ENCODE data around the gene MYO9A.

Gene MYO9A

GRCh38 chr15:71807691-71808091 lies 310.3 kb downstream of the MYO9A start:
- Histone ChIP-seq H3K36me3 (ENCODE audit: insufficient read depth, insufficient read length, low read length) (no peaks in the 10 kb centered on the region), H3K9me3 (ENCODE audit: insufficient read depth, low read length) (no peaks in the 10 kb centered on the region), H3K27me3 (ENCODE audit: insufficient read depth, insufficient read length) (no peaks in the 10 kb centered on the region), H3K4me3 (ENCODE audit: insufficient read length, low read depth) (no peak overlapping the region), H3K4me1 (ENCODE audit: insufficient read depth, insufficient read length) (peaks cover 18% of the 10 kb centered on the region), H3K9ac (ENCODE audit: insufficient read length, low read depth) (no peak overlapping the region)
- TF ChIP-seq ZNF274 (IDR thresholded peaks at IDR 0.05; ENCODE audit: low read depth, low read length) (no peak), SUZ12 (IDR thresholded peaks at IDR 0.05; ENCODE audit: extremely low read depth, insufficient read depth, insufficient read length) (no peak), YY1 (IDR thresholded peaks at IDR 0.05; ENCODE audit: insufficient read depth, insufficient read length) (no peak)
- no peak for DNase-seq (ENCODE audit: low read depth, low spot score)

GRCh38 chr15:71807125-71807629 lies 310.8 kb downstream of the MYO9A start:
- Histone ChIP-seq H3K4me1 (ENCODE audit: insufficient read depth, insufficient read length) (peaks cover 18% of the 10 kb centered on the region), H3K27me3 (ENCODE audit: insufficient read depth, insufficient read length) (no peaks in the 10 kb centered on the region), H3K4me3 (ENCODE audit: insufficient read length, low read depth) (peak overlapping the region; percentile 6), H3K9ac (ENCODE audit: insufficient read length, low read depth) (peak overlapping the region; percentile 23), H3K36me3 (ENCODE audit: insufficient read depth, insufficient read length, low read length) (no peaks in the 10 kb centered on the region), H3K9me3 (ENCODE audit: insufficient read depth, low read length) (0 out of 2 replicates have a peak, but pooled peaks cover under 1% of the 10 kb centered on the region)
- TF ChIP-seq YY1 (IDR thresholded peaks at IDR 0.05; ENCODE audit: insufficient read depth, insufficient read length) (no peak), ZNF274 (IDR thresholded peaks at IDR 0.05; ENCODE audit: low read depth, low read length) (no peak), SUZ12 (IDR thresholded peaks at IDR 0.05; ENCODE audit: extremely low read depth, insufficient read depth, insufficient read length) (no peak)
- DNase-seq (ENCODE audit: low read depth, low spot score): peak; percentile 71

- Histone ChIP-seq H3K36me3 (ENCODE audit: insufficient read depth, insufficient read length, low read length) (no peaks in the 10 kb centered on the region), H3K9me3 (ENCODE audit: insufficient read depth, low read length) (peaks cover 4% of the 10 kb centered on the region; the same call in 1 of the 2 replicates), H3K4me1 (ENCODE audit: insufficient read depth, insufficient read length) (peaks cover 18% of the 10 kb centered on the region), H3K9ac (ENCODE audit: insufficient read length, low read depth) (peak overlapping the region; percentile 29), H3K27me3 (ENCODE audit: insufficient read depth, insufficient read length) (no peaks in the 10 kb centered on the region), H3K4me3 (ENCODE audit: insufficient read length, low read depth) (peak overlapping the region; percentile 6)
- no peak for TF ChIP-seq ZNF274 (IDR thresholded peaks at IDR 0.05; ENCODE audit: low read depth, low read length)
- no peak for TF ChIP-seq YY1 (IDR thresholded peaks at IDR 0.05; ENCODE audit: insufficient read depth, insufficient read length)
- no peak for TF ChIP-seq SUZ12 (IDR thresholded peaks at IDR 0.05; ENCODE audit: extremely low read depth, insufficient read depth, insufficient read length)
- no peak for DNase-seq (ENCODE audit: low read depth, low spot score)
Measured at GRCh38 chr15:71806452-71806931, 311.5 kb downstream of the MYO9A start.

- TF ChIP-seq SUZ12 (IDR thresholded peaks at IDR 0.05; ENCODE audit: extremely low read depth, insufficient read depth, insufficient read length) (no peak), ZNF274 (IDR thresholded peaks at IDR 0.05; ENCODE audit: low read depth, low read length) (no peak), YY1 (IDR thresholded peaks at IDR 0.05; ENCODE audit: insufficient read depth, insufficient read length) (no peak)
Measured at GRCh38 chr15:71804695-71805470, 313.1 kb downstream of the MYO9A start.

GRCh38 chr15:71804226-71804625 lies 313.7 kb downstream of the MYO9A start:
- Histone ChIP-seq H3K9me3 (ENCODE audit: insufficient read depth, low read length) (peaks cover 4% of the 10 kb centered on the region; the same call in 1 of the 2 replicates), H3K9ac (ENCODE audit: insufficient read length, low read depth) (no peak overlapping the region), H3K4me3 (ENCODE audit: insufficient read length, low read depth) (no peak overlapping the region), H3K36me3 (ENCODE audit: insufficient read depth, insufficient read length, low read length) (no peaks in the 10 kb centered on the region), H3K27me3 (ENCODE audit: insufficient read depth, insufficient read length) (no peaks in the 10 kb centered on the region), H3K4me1 (ENCODE audit: insufficient read depth, insufficient read length) (peaks cover 13% of the 10 kb centered on the region)
- no peak for DNase-seq (ENCODE audit: low read depth, low spot score)
- TF ChIP-seq YY1 (IDR thresholded peaks at IDR 0.05; ENCODE audit: insufficient read depth, insufficient read length): no peak
- TF ChIP-seq ZNF274 (IDR thresholded peaks at IDR 0.05; ENCODE audit: low read depth, low read length): no peak
- no peak for TF ChIP-seq SUZ12 (IDR thresholded peaks at IDR 0.05; ENCODE audit: extremely low read depth, insufficient read depth, insufficient read length)

More at GRCh38 chr15:71804695-71805470, 313.1 kb downstream of the MYO9A start:
- Histone ChIP-seq H3K4me1 (ENCODE audit: insufficient read depth, insufficient read length) (peaks cover 14% of the 10 kb centered on the region), H3K9ac (ENCODE audit: insufficient read length, low read depth) (no peak overlapping the region), H3K4me3 (ENCODE audit: insufficient read length, low read depth) (no peak overlapping the region), H3K27me3 (ENCODE audit: insufficient read depth, insufficient read length) (no peaks in the 10 kb centered on the region), H3K36me3 (ENCODE audit: insufficient read depth, insufficient read length, low read length) (no peaks in the 10 kb centered on the region), H3K9me3 (ENCODE audit: insufficient read depth, low read length) (peaks cover 4% of the 10 kb centered on the region; the same call in 1 of the 2 replicates)
- DNase-seq (ENCODE audit: low read depth, low spot score): no peak

GRCh38 chr15:71802770-71803169 lies 315.2 kb downstream of the MYO9A start:
- H3K4me3 ChIP-seq (ENCODE audit: insufficient read length, low read depth): no peak overlapping the region
- H3K27me3 ChIP-seq (ENCODE audit: insufficient read depth, insufficient read length): no peaks in the 10 kb centered on the region
- TF ChIP-seq YY1 (IDR thresholded peaks at IDR 0.05; ENCODE audit: insufficient read depth, insufficient read length) (no peak), SUZ12 (IDR thresholded peaks at IDR 0.05; ENCODE audit: extremely low read depth, insufficient read depth, insufficient read length) (no peak), ZNF274 (IDR thresholded peaks at IDR 0.05; ENCODE audit: low read depth, low read length) (no peak)
- H3K9ac ChIP-seq (ENCODE audit: insufficient read length, low read depth): no peak overlapping the region
- DNase-seq (ENCODE audit: low read depth, low spot score): no peak
- peaks cover 4% of the 10 kb centered on the region; the same call in 1 of the 2 replicates for H3K9me3 ChIP-seq (ENCODE audit: insufficient read depth, low read length)
- H3K36me3 ChIP-seq (ENCODE audit: insufficient read depth, insufficient read length, low read length): no peaks in the 10 kb centered on the region
- H3K4me1 ChIP-seq (ENCODE audit: insufficient read depth, insufficient read length): peaks cover 8% of the 10 kb centered on the region

Measured in NT2/D1 (cell line).